ENCODE measurements around the gene PYCARD. TPM values are rescaled to one million over a fixed set of nuclear protein-coding genes. Genes with fewer than 3 reads are reported as not detected.

The PYCARD gene
- total and polyA plus RNA-seq, 9 of the 15 experiments (the other 6 are each of a cell fraction or from before 2014, with no cell fraction given): 1.3 to 28.4 (median 6.0) TPM

- FAIRE-seq (no peak), ATAC-seq (no peak), DNase-seq (ENCODE audit: extremely low read depth in 1 of 4, low spot score in 3 of 4) (peak in 2 of 4 experiments; percentile 20 to 23)
- ChIA-PET POLR2A (interaction anchor here (0.6 to 0.7 kb wide), 2 partner anchors 112 to 146 kb away, joined by 3 read pairs; partner anchors contain the start of genes ZNF646 and ZNF668), CTCF (ENCODE audit: low intra/inter-chr PET ratio) (no interaction called here)
- Histone ChIP-seq H3K27ac (ENCODE audit: extremely low read depth, low read depth, low read length) (no peak overlapping the region), H3K9ac (ENCODE audit: insufficient read depth in 1 of 2, low read depth in 2 of 2, low read length in 2 of 2) (no peak overlapping the region), H3K4me2 (ENCODE audit: insufficient read depth, low read length) (no peak overlapping the region), H3K4me1 (replicated peaks in 1 of 2; ENCODE audit: control insufficient read depth in 2 of 2, insufficient read depth in 2 of 2, low read length in 2 of 2) (peaks cover 11 to 14% of the 10 kb centered on the region in 2 experiments), H3K79me2 (ENCODE audit: control insufficient read depth, insufficient read depth, low read length) (peaks cover 89% of the 10 kb centered on the region), H3K9me1 (ENCODE audit: control insufficient read depth, insufficient read depth, low read length) (peaks cover 8% of the 10 kb centered on the region), H3K36me3 (ENCODE audit: control insufficient read depth, insufficient read depth, low read length) (peaks cover 99% of the 10 kb centered on the region), H2AFZ (ENCODE audit: low read depth, low read length) (no peak overlapping the region), H3K27me3 (ENCODE audit: control insufficient read depth in 2 of 2, insufficient read depth in 2 of 2, low read length in 2 of 2) (no peaks in the 10 kb centered on the region; a peak in 1 of 5 replicates), H3K9me3 (replicated peaks; ENCODE audit: control insufficient read depth, insufficient read depth, low read depth, low read length) (no peaks in the 10 kb centered on the region), H3K4me3 (no peak overlapping the region), H4K20me1 (replicated peaks; ENCODE audit: control insufficient read depth, insufficient read depth, low read length) (peaks cover 43% of the 10 kb centered on the region)
- WGBS (ENCODE audit: insufficient coverage, low coverage, missing lambda C conversion rate): 96% methylated on average over 7 of the region's 7 CpGs
- BruUV-seq (replicated peaks): no TSS peak
- TF ChIP-seq, protein P1, sequence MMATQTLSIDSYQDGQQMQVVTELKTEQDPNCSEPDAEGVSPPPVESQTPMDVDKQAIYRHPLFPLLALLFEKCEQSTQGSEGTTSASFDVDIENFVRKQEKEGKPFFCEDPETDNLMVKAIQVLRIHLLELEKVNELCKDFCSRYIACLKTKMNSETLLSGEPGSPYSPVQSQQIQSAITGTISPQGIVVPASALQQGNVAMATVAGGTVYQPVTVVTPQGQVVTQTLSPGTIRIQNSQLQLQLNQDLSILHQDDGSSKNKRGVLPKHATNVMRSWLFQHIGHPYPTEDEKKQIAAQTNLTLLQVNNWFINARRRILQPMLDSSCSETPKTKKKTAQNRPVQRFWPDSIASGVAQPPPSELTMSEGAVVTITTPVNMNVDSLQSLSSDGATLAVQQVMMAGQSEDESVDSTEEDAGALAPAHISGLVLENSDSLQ (IDR thresholded peaks at IDR 0.05): no peak
- TF ChIP-seq, protein P2, sequence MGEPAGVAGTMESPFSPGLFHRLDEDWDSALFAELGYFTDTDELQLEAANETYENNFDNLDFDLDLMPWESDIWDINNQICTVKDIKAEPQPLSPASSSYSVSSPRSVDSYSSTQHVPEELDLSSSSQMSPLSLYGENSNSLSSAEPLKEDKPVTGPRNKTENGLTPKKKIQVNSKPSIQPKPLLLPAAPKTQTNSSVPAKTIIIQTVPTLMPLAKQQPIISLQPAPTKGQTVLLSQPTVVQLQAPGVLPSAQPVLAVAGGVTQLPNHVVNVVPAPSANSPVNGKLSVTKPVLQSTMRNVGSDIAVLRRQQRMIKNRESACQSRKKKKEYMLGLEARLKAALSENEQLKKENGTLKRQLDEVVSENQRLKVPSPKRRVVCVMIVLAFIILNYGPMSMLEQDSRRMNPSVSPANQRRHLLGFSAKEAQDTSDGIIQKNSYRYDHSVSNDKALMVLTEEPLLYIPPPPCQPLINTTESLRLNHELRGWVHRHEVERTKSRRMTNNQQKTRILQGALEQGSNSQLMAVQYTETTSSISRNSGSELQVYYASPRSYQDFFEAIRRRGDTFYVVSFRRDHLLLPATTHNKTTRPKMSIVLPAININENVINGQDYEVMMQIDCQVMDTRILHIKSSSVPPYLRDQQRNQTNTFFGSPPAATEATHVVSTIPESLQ (CRISPR knock-in tag; IDR thresholded peaks at IDR 0.05): no peak
- TF ChIP-seq ZNF79 (CRISPR knock-in tag; IDR thresholded peaks at IDR 0.05; ENCODE audit: low read depth) (no peak), HMGXB4 (CRISPR knock-in tag; IDR thresholded peaks at IDR 0.05) (0 out of 2 replicates have a peak, but pooled peaks have one; percentile 13)
- in situ Hi-C loops (cut with MboI): no loop called here
- intact Hi-C loops (cut with micrococcal nuclease): loop anchor here (10.0 kb wide), 1 partner anchor 259 kb away; the partner anchor contains the start of gene ZNF843
Measured at GRCh38 chr16:31186176-31186575, 16.4 kb downstream of the PYCARD start.

Measured in K562 (cell line).